ENCODE measurements around the gene GIPC2.

GRCh38 chr1:78045926-78046778, at the start of gene GIPC2:
- TF ChIP-seq POLR2AphosphoS5 (IDR thresholded peaks at IDR 0.05): no peak
- no peak for TF ChIP-seq CTCF (IDR thresholded peaks at IDR 0.05)

Data from suprapubic skin (tissue), 3 donors.